ENCODE data around the gene TIAM2.

GRCh38 chr6:155187994-155188706 is 193.0 kb downstream of the TIAM2 start:
- TF ChIP-seq POLR2A (IDR thresholded peaks at IDR 0.05; ENCODE audit: low read length) = no peak
- no peak for TF ChIP-seq GATA1 (IDR thresholded peaks at IDR 0.05; ENCODE audit: low read depth, low read length)

Data from erythroblast (primary cell).